ENCODE data around the gene ITIH4.

Gene ITIH4

GRCh38 chr3:52857133-52857532, 26.7 kb upstream of the ITIH4 start:
- Histone ChIP-seq H3K23ac (ENCODE audit: low read length) (no peak overlapping the region), H3K9me3 (ENCODE audit: insufficient read depth, low read depth, low read length) (no peaks in the 10 kb centered on the region), H3K4me2 (ENCODE audit: low read length) (no peak overlapping the region), H3K27ac (ENCODE audit: low read depth, low read length) (no peak overlapping the region), H3K79me1 (ENCODE audit: low read length) (no peaks in the 10 kb centered on the region), H2BK12ac (ENCODE audit: low read length) (no peak overlapping the region), H4K8ac (ENCODE audit: low read depth, low read length) (no peak overlapping the region), H3K18ac (ENCODE audit: low read length) (no peak overlapping the region), H2BK120ac (ENCODE audit: insufficient read depth, low read length, poor library complexity) (no peak overlapping the region), H4K91ac (ENCODE audit: low read depth, low read length) (no peak overlapping the region), H3K27me3 (ENCODE audit: insufficient read depth, low read length) (no peaks in the 10 kb centered on the region), H4K12ac (ENCODE audit: low read depth, low read length) (no peak overlapping the region), H3K79me2 (ENCODE audit: control insufficient read depth, insufficient read depth, low read length, poor library complexity) (no peaks in the 10 kb centered on the region), H3K9ac (ENCODE audit: low read length) (no peak overlapping the region), H2AK5ac (ENCODE audit: low read length) (no peak overlapping the region), H3K4me1 (ENCODE audit: control insufficient read depth in 1 of 2, insufficient read depth in 2 of 2, low read length in 2 of 2) (no peaks in the 10 kb centered on the region), H3K36me3 (ENCODE audit: control insufficient read depth in 1 of 2, insufficient read depth in 2 of 2, low read length in 2 of 2) (peaks cover 0 to under 1% of the 10 kb centered on the region in 2 experiments), H2AFZ (ENCODE audit: insufficient read depth, low read length, poor library complexity) (no peak overlapping the region), H3K14ac (ENCODE audit: low read length) (no peak overlapping the region), H2BK5ac (ENCODE audit: low read depth, low read length, poor library complexity) (no peak overlapping the region), H3K4me3 (ENCODE audit: low read depth, low read length) (no peak overlapping the region), H3K4ac (ENCODE audit: low read depth, low read length) (no peak overlapping the region)
- no peak for DNase-seq
- WGBS (ENCODE audit: extremely low coverage, insufficient coverage, insufficient read length), result no CpG with 5 or more reads among the region's 3 CpGs

- Histone ChIP-seq H2BK12ac (ENCODE audit: low read length) (no peak overlapping the region), H3K27me3 (ENCODE audit: insufficient read depth, low read length) (no peaks in the 10 kb centered on the region), H3K18ac (ENCODE audit: low read length) (no peak overlapping the region), H3K23ac (ENCODE audit: low read length) (no peak overlapping the region), H3K4me2 (ENCODE audit: low read length) (no peak overlapping the region), H4K12ac (ENCODE audit: low read depth, low read length) (no peak overlapping the region), H3K14ac (ENCODE audit: low read length) (no peak overlapping the region), H3K36me3 (ENCODE audit: control insufficient read depth in 1 of 2, insufficient read depth in 2 of 2, low read length in 2 of 2) (peaks cover 2 to 3% of the 10 kb centered on the region in 2 experiments), H4K8ac (ENCODE audit: low read depth, low read length) (no peak overlapping the region), H2BK120ac (ENCODE audit: insufficient read depth, low read length, poor library complexity) (no peak overlapping the region), H3K4ac (ENCODE audit: low read depth, low read length) (no peak overlapping the region), H3K27ac (ENCODE audit: low read depth, low read length) (no peak overlapping the region), H3K79me1 (ENCODE audit: low read length) (no peaks in the 10 kb centered on the region), H3K79me2 (ENCODE audit: control insufficient read depth, insufficient read depth, low read length, poor library complexity) (no peaks in the 10 kb centered on the region), H3K4me1 (ENCODE audit: control insufficient read depth in 1 of 2, insufficient read depth in 2 of 2, low read length in 2 of 2) (no peaks in the 10 kb centered on the region), H2AK5ac (ENCODE audit: low read length) (no peak overlapping the region), H2AFZ (ENCODE audit: insufficient read depth, low read length, poor library complexity) (no peak overlapping the region), H3K4me3 (ENCODE audit: low read depth, low read length) (no peak overlapping the region), H2BK5ac (ENCODE audit: low read depth, low read length, poor library complexity) (no peak overlapping the region), H3K9me3 (ENCODE audit: insufficient read depth, low read depth, low read length) (no peaks in the 10 kb centered on the region), H4K91ac (ENCODE audit: low read depth, low read length) (no peak overlapping the region), H3K9ac (ENCODE audit: low read length) (no peak overlapping the region)
- no peak for DNase-seq
- no CpG with 5 or more reads among the region's 5 CpGs for WGBS (ENCODE audit: extremely low coverage, insufficient coverage, insufficient read length)
These were observed 26.2 kb upstream of the ITIH4 start for GRCh38 chr3:52856666-52857065.

GRCh38 chr3:52854013-52854412, 23.5 kb upstream of the ITIH4 start:
- Histone ChIP-seq H3K4me1 (ENCODE audit: control insufficient read depth in 1 of 2, insufficient read depth in 2 of 2, low read length in 2 of 2) (no peaks in the 10 kb centered on the region), H3K79me1 (ENCODE audit: low read length) (no peaks in the 10 kb centered on the region), H3K14ac (ENCODE audit: low read length) (no peak overlapping the region), H3K36me3 (ENCODE audit: control insufficient read depth in 1 of 2, insufficient read depth in 2 of 2, low read length in 2 of 2) (peaks cover 7 to 10% of the 10 kb centered on the region in 2 experiments), H3K27me3 (ENCODE audit: insufficient read depth, low read length) (no peaks in the 10 kb centered on the region), H2AFZ (ENCODE audit: insufficient read depth, low read length, poor library complexity) (no peak overlapping the region), H4K91ac (ENCODE audit: low read depth, low read length) (no peak overlapping the region), H3K9ac (ENCODE audit: low read length) (no peak overlapping the region), H3K23ac (ENCODE audit: low read length) (no peak overlapping the region), H2BK5ac (ENCODE audit: low read depth, low read length, poor library complexity) (no peak overlapping the region), H4K8ac (ENCODE audit: low read depth, low read length) (no peak overlapping the region), H3K4me2 (ENCODE audit: low read length) (no peak overlapping the region), H4K12ac (ENCODE audit: low read depth, low read length) (no peak overlapping the region), H3K27ac (ENCODE audit: low read depth, low read length) (no peak overlapping the region), H2BK120ac (ENCODE audit: insufficient read depth, low read length, poor library complexity) (no peak overlapping the region), H3K9me3 (ENCODE audit: insufficient read depth, low read depth, low read length) (peaks cover 2% of the 10 kb centered on the region), H3K18ac (ENCODE audit: low read length) (no peak overlapping the region), H3K4ac (ENCODE audit: low read depth, low read length) (no peak overlapping the region), H3K79me2 (ENCODE audit: control insufficient read depth, insufficient read depth, low read length, poor library complexity) (no peaks in the 10 kb centered on the region), H2AK5ac (ENCODE audit: low read length) (no peak overlapping the region), H2BK12ac (ENCODE audit: low read length) (no peak overlapping the region), H3K4me3 (ENCODE audit: low read depth, low read length) (no peak overlapping the region)
- WGBS (ENCODE audit: extremely low coverage, insufficient coverage, insufficient read length), result no CpG with 5 or more reads among the region's 2 CpGs
- DNase-seq, result no peak

- peak in 1 of 2 donors; percentile 17 for DNase-seq
- H3K27ac ChIP-seq (ENCODE audit: low read depth, low read length), result no peak overlapping the region
- no peak overlapping the region for H2BK12ac ChIP-seq (ENCODE audit: low read length)
- H3K4me2 ChIP-seq (ENCODE audit: low read length), result no peak overlapping the region
- H3K4me3 ChIP-seq (ENCODE audit: low read depth, low read length), result no peak overlapping the region
- H3K79me2 ChIP-seq (ENCODE audit: control insufficient read depth, insufficient read depth, low read length, poor library complexity), result no peaks in the 10 kb centered on the region
- no peak overlapping the region for H3K14ac ChIP-seq (ENCODE audit: low read length)
- no CpG with 5 or more reads among the region's 2 CpGs for WGBS (ENCODE audit: extremely low coverage, insufficient coverage, insufficient read length)
- H3K23ac ChIP-seq (ENCODE audit: low read length), result no peak overlapping the region
- H3K36me3 ChIP-seq (ENCODE audit: control insufficient read depth in 1 of 2, insufficient read depth in 2 of 2, low read length in 2 of 2), result peaks cover 7 to 10% of the 10 kb centered on the region in 2 experiments
- no peak overlapping the region for H3K18ac ChIP-seq (ENCODE audit: low read length)
- H2BK120ac ChIP-seq (ENCODE audit: insufficient read depth, low read length, poor library complexity), result no peak overlapping the region
- H4K91ac ChIP-seq (ENCODE audit: low read depth, low read length), result no peak overlapping the region
- H4K12ac ChIP-seq (ENCODE audit: low read depth, low read length), result no peak overlapping the region
- no peaks in the 10 kb centered on the region for H3K79me1 ChIP-seq (ENCODE audit: low read length)
- peaks cover 2% of the 10 kb centered on the region for H3K9me3 ChIP-seq (ENCODE audit: insufficient read depth, low read depth, low read length)
- H2AK5ac ChIP-seq (ENCODE audit: low read length), result no peak overlapping the region
- no peaks in the 10 kb centered on the region for H3K4me1 ChIP-seq (ENCODE audit: control insufficient read depth in 1 of 2, insufficient read depth in 2 of 2, low read length in 2 of 2)
- no peak overlapping the region for H3K9ac ChIP-seq (ENCODE audit: low read length)
- H2AFZ ChIP-seq (ENCODE audit: insufficient read depth, low read length, poor library complexity), result no peak overlapping the region
- H3K27me3 ChIP-seq (ENCODE audit: insufficient read depth, low read length), result no peaks in the 10 kb centered on the region
- H4K8ac ChIP-seq (ENCODE audit: low read depth, low read length), result no peak overlapping the region
- no peak overlapping the region for H2BK5ac ChIP-seq (ENCODE audit: low read depth, low read length, poor library complexity)
- no peak overlapping the region for H3K4ac ChIP-seq (ENCODE audit: low read depth, low read length)
These were observed 21.9 kb upstream of the ITIH4 start for GRCh38 chr3:52852419-52852818.

All from trophoblast cell (in vitro differentiated cells and primary cell).